Stimulated activated CD8-positive, alpha-beta memory T cell treated with anti-CD3 and anti-CD28 coated beads, Interleukin-7, amount 100 ng/mL, for 24 hours (primary cell): ENCODE measurements around the gene TTBK2.
"Not testable (repeated sequence)": the region's sequence is repeated elsewhere in the genome, so short reads cannot be mapped to it uniquely, and the experiment has no call there.

Experiments
- DNase-seq: peaks from one replicate; pipeline ENCODE4 v3.0.0-alpha.2; 2020; ENCODE audit warnings: low read depth

The TTBK2 gene

GRCh38 chr15:42825599-42825998 is 95.0 kb downstream of the TTBK2 start:
- no peak for DNase-seq

GRCh38 chr15:42820811-42821210 is 99.8 kb downstream of the TTBK2 start:
- DNase-seq = no peak

- DNase-seq = no peak
Measured at GRCh38 chr15:42819786-42820185, 100.8 kb downstream of the TTBK2 start.

GRCh38 chr15:42811433-42811832 is 109.1 kb downstream of the TTBK2 start:
- no peak for DNase-seq

- DNase-seq = no peak
Measured at GRCh38 chr15:42808913-42809312, 111.7 kb downstream of the TTBK2 start.

GRCh38 chr15:42805266-42805665 is 115.3 kb downstream of the TTBK2 start:
- no peak for DNase-seq

- no peak for DNase-seq
Measured at GRCh38 chr15:42804739-42805138, 115.8 kb downstream of the TTBK2 start.

- no peak for DNase-seq
Measured at GRCh38 chr15:42803436-42803835, 117.1 kb downstream of the TTBK2 start.

- DNase-seq = no peak
Measured at GRCh38 chr15:42802168-42802567, 118.4 kb downstream of the TTBK2 start.

- no peak for DNase-seq
Measured at GRCh38 chr15:42800731-42801474, 119.7 kb downstream of the TTBK2 start.

GRCh38 chr15:42798802-42799201 is 121.8 kb downstream of the TTBK2 start:
- no peak for DNase-seq

- DNase-seq = no peak
Measured at GRCh38 chr15:42796955-42797782, 123.4 kb downstream of the TTBK2 start.

- DNase-seq = no peak
Measured at GRCh38 chr15:42788725-42789124, 131.9 kb downstream of the TTBK2 start.

- no peak for DNase-seq
Measured at GRCh38 chr15:42786978-42787377, 133.6 kb downstream of the TTBK2 start.

- no peak for DNase-seq
Measured at GRCh38 chr15:42785569-42785968, 135.0 kb downstream of the TTBK2 start.

GRCh38 chr15:42784705-42785104 is 135.9 kb downstream of the TTBK2 start:
- DNase-seq = no peak

- no peak for DNase-seq
Measured at GRCh38 chr15:42782716-42783115, 137.9 kb downstream of the TTBK2 start.

- DNase-seq = no peak
Measured at GRCh38 chr15:42775416-42775815, 145.2 kb downstream of the TTBK2 start.

GRCh38 chr15:42772901-42773300 is 147.7 kb downstream of the TTBK2 start:
- no peak for DNase-seq

- no peak for DNase-seq
Measured at GRCh38 chr15:42772144-42772543, 148.4 kb downstream of the TTBK2 start.

- not testable (repeated sequence) for DNase-seq
Measured at GRCh38 chr15:42766109-42766508, 154.5 kb downstream of the TTBK2 start.

- not testable (repeated sequence) for DNase-seq
Measured at GRCh38 chr15:42764154-42764731, 156.3 kb downstream of the TTBK2 start.

GRCh38 chr15:42761813-42762212 is 158.8 kb downstream of the TTBK2 start:
- DNase-seq = not testable (repeated sequence)
